Stimulated activated CD8-positive, alpha-beta memory T cell treated with anti-CD3 and anti-CD28 coated beads, Interleukin-2, amount 100 ng/mL, for 1 hour (primary cell): ENCODE measurements around the gene NET1.

ENCODE experiments used
- DNase-seq, 2 donors: peaks; one replicate each; pipeline ENCODE4 v3.0.0-alpha.2; 2020; ENCODE audit warnings: low read depth in 2 of 2

NET1 gene

GRCh38 chr10:5482016-5482415 is 69.7 kb downstream of the NET1 start:
- DNase-seq: no peak

GRCh38 chr10:5484205-5484604 is 71.8 kb downstream of the NET1 start:
- DNase-seq: no peak

- no peak for DNase-seq
Observed at GRCh38 chr10:5485290-5485689, 72.9 kb downstream of the NET1 start.

- no peak for DNase-seq
Observed at GRCh38 chr10:5485948-5486852, 73.8 kb downstream of the NET1 start.

- DNase-seq: no peak
Observed at GRCh38 chr10:5486853-5487235, 74.5 kb downstream of the NET1 start.

- DNase-seq: no peak
Observed at GRCh38 chr10:5488272-5489161, 76.2 kb downstream of the NET1 start.

GRCh38 chr10:5490032-5490431 is 77.7 kb downstream of the NET1 start:
- DNase-seq: no peak

GRCh38 chr10:5490698-5491464 is 78.5 kb downstream of the NET1 start:
- no peak for DNase-seq

GRCh38 chr10:5491477-5491876 is 79.1 kb downstream of the NET1 start:
- DNase-seq: no peak

GRCh38 chr10:5492322-5492855 is 80.0 kb downstream of the NET1 start:
- DNase-seq: no peak

- DNase-seq: no peak
Observed at GRCh38 chr10:5492929-5493576, 80.7 kb downstream of the NET1 start.

GRCh38 chr10:5493691-5494090 is 81.3 kb downstream of the NET1 start:
- no peak for DNase-seq

- DNase-seq: no peak
Observed at GRCh38 chr10:5494611-5495010, 82.3 kb downstream of the NET1 start.

GRCh38 chr10:5496261-5497250 is 84.2 kb downstream of the NET1 start:
- no peak for DNase-seq

- DNase-seq: no peak
Observed at GRCh38 chr10:5497289-5497688, 84.9 kb downstream of the NET1 start.

GRCh38 chr10:5497948-5498730 is 85.8 kb downstream of the NET1 start:
- no peak for DNase-seq

GRCh38 chr10:5498791-5499492 is 86.6 kb downstream of the NET1 start:
- no peak for DNase-seq

- DNase-seq: no peak
Observed at GRCh38 chr10:5499493-5500140, 87.3 kb downstream of the NET1 start, which contains the start of gene CALML5. CALML5 (minus strand) TSS chr10:5499570; CDS start chr10:5499438, 132 bp downstream.
